GM18870 (cell line): ENCODE results near the gene PRR9.
"Not testable (repeated sequence)": the region's sequence is repeated elsewhere in the genome, so short reads cannot be mapped to it uniquely, and the experiment has no call there.

Experiments
- ATAC-seq: cut with Tn5 transposase; IDR thresholded peaks from one replicate; pipeline ENCODE4 v1.9.1; 2021; ENCODE audit warnings: moderate library complexity; ENCODE audit not compliant: unreplicated experiment

The PRR9 gene, protein sequence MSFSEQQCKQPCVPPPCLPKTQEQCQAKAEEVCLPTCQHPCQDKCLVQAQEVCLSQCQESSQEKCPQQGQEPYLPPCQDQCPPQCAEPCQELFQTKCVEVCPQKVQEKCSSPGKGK

DNA sequence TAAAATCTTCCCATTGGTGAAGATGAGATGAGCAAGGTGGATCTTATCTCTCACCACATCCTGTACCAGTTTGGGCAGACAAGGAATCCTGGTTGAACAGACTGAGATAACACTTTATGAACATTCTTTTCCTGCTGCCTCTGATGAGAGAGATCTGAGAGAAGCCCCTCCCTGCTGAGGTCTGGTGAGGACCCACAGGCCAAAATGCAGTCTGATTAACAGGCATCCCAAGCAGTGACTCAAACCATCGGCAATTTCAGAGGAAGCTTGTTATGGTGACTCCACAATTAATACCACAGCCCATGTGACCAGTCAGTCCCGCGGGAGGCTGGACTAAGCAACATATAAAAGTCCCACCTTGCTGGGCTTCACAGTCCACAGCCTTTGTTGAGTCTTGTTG lies at the start of gene PRR9:
PRR9 (plus strand) TSS at position 373 of the 400 bp plus-strand sequence. CDS start 561 bp downstream, outside the sequence.
- no peak for ATAC-seq

DNA sequence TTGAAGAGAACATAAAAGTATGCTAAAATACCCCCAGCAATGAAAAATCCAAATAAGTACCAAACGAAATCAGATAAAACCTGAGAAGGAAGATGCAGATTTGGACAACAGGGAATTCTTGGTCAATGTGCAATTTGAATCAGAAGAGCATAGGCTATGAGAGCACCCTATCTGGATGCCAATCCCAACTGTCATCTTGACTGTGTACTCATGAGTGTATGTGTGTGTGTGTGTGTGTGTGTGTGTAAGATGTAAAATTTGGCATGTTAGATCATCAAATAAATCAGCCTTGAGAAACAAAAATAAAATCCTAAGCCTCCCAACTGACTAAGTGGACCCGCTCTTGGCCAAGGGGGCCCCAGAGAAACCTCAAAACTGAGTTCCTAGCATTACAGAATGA lies 48.7 kb upstream of the PRR9 start:
- ATAC-seq: no peak

GRCh38 chr1:153174624-153175023 lies 42.8 kb upstream of the PRR9 start:
- no peak for ATAC-seq

- no peak for ATAC-seq
Measured at GRCh38 chr1:153178922-153179321, 38.5 kb upstream of the PRR9 start.

DNA sequence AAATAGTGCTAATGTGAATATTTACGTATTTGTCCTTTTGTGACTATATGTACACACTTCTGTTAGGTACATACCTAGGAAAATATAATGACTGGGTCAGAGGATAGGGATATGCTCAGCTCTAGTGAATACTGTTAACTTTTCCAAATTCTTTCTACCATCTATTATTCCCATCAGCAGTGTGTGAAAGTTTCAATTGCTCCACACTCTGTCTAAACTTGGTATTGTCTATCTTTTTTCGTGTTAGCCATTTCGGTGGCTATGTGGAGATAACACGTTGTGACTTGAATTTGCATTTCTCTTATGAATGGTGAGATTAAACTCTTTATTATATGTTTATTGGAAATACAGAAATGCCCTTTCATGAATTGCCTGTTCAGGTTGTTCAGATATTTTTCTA lies 36.8 kb upstream of the PRR9 start:
- no peak for ATAC-seq

- ATAC-seq: not testable (repeated sequence)
Measured at GRCh38 chr1:153188301-153188700, 29.1 kb upstream of the PRR9 start.

- no peak for ATAC-seq
Measured at GRCh38 chr1:153190373-153190772, 27.0 kb upstream of the PRR9 start.

DNA sequence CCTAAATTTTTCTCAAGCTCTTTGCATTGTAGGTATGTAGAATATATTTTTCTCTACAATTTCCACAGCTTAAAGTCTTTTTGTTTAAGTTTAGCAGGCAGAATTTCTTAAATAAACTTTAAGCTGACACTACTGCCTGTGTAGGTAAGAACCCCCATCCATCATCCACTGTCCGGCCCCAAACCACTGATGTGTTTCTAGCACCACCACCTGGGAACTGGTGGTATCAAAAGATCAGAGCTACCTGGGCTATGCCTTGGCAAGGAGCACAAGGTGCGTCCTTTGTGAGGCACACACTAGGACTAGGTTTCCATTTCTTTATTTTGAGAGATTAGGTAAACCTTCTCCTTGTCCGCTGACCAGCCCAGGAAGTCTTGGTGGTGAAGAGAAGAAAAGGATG lies 24.7 kb upstream of the PRR9 start:
- no peak for ATAC-seq

DNA sequence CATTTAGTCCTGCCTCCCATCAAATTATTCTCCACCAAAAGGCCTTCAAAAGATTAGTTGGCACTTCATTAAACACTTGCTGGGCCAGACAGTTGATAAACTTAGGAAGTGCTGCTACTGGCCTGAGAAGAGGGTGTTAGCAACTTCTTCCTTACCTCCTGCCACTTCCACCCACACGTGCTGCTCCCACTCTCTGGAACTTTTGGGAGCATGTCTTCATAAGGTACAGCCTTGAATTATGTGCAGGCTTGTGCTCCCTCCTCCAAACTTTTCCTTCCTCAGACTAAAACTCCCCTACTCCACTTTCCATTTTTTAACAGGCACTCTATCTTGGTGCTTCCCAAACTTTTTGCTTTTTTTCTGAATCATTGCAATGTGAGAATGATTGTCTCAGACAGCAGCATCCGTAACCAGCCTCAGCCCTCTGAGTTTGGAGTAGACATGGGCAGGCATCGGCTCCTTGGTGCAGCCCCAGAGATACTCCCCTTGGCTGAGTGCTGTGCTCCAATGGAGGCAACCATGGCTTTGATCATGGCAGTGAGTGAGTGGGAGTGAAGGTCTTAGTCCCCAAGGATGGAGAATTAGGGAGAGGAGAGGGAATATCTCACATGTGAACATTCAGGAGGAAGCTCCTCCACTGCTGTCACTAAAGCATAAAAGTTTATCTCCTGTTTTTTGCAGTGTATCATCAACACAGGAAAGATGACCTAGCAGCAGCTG lies 22.9 kb upstream of the PRR9 start:
- no peak for ATAC-seq

DNA sequence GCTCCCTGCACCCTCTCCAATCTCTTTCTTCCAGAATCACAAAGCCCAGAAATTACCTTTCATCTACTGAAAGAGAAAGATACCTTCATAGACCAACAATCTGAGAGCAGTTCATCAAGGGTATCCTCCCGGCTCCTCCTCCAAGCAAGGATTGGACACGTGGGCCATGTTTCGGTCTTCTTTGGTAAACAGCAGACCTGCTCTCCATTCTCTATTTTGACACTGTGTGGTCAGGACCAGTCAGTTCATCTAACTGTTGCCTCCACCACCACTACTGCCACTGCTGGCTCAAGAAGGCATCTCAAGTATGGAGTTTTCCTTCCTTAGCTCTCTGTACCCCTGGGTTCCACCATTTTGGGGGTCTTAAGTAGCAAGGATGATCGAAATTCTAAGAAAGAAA lies 22.2 kb upstream of the PRR9 start:
- no peak for ATAC-seq

DNA sequence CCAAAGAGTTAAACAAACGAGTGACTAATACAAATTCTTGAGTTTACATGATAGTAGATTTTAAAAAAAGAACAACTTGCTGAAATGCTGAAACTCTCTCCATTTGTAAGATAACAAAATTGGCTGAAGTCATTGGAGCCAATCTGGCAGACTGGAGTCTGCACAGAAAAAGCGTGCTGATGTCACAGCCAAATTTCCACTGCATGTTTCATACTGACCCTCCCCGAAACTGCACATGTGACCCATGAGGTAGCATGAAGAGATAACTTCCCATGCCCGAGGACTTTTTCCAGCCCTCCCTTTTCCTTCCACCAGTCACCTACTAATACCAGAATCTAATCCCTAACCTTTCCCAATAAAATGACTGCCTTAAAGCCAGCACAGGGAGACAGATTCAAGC lies 15.4 kb upstream of the PRR9 start:
- ATAC-seq: no peak

- ATAC-seq: no peak
Measured at GRCh38 chr1:153203130-153203529, 14.3 kb upstream of the PRR9 start, which contains the start of gene LELP1. LELP1 (plus strand) TSS chr1:153203430; CDS start chr1:153204708, 1,278 bp downstream.

- no peak for ATAC-seq
Measured at GRCh38 chr1:153206631-153207030, 10.8 kb upstream of the PRR9 start.

DNA sequence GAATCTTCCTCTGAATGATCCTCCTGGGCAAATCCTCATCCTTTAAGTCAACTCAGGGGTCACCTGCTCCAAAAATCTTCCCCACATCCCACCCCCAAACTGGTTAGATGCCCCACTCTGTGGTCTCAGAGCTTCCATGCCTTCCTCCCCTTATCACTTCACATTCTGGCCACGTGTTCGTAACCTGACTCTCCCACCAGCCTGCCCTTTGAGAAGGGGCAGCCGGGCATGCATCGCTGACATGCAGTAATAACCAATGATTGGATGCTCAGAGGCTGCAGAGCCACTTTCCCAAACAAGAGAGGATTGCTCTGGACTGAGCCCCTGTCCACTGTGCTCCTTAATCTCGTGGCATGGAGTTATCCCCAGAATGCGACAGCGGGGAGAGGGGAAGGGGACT lies 7.2 kb upstream of the PRR9 start:
- ATAC-seq: no peak

DNA sequence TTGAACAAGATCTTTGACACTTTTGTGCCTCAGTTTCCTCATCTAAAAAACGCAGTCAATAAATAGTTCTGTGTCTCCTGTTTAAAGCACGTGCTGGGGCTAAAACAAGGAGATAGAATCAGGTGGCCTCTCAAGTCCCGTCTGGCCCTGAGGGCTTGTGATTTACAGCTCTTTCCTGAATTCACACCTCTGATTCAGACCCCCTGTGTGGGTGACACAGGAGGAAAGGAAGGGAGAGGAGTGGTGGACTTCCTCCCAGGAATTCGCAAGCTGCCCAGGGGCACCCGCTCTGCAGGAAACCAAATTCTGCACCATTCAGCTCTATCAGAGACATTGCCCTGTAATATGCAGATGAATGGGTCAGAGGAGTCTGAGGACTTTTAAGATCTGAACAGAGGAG lies 5.2 kb upstream of the PRR9 start:
- no peak for ATAC-seq

DNA sequence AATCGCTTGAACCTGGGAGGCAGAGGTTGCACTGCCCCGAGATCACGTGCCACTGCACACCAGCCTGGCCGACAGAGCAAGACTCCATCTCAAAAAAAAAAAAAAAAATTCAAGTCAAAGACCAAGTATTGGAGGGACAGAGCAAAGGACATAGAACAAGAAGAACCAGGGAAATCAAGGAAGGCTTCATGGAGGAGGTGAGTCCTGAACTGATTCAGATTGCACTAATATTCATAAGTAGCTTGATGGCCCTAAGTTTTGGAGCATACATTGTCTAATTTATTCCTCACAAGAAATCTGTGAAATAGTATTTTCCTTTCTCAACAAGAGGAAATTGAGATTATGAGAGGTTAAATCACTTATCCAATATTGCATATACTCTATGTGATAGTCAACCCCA lies 3.9 kb upstream of the PRR9 start:
- ATAC-seq: no peak

DNA sequence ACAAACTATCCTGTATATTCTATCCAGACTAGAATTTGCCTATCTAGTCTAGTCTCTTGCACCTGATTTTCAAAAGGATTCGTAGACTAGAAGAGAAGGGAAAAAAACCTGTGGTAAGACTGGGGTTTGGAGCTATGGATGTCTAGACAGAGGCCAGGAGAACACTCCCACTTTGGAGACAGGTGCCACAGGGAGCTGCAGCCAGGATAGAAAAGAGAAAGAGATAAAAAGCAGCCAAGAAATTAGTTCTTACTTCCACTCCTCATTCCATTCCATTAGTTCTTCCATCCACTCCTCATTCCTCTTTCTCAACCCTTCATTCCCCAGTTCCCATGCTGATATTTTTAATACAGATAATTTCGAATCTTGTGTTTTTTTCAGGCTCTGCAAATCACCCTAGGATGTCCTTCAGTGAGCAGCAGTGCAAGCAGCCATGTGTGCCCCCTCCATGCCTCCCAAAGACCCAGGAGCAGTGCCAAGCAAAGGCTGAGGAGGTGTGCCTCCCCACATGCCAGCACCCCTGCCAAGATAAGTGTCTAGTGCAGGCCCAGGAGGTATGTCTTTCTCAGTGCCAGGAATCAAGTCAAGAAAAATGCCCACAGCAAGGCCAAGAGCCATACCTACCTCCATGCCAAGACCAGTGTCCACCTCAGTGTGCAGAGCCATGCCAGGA lies 496 bp downstream of the PRR9 start:
- no peak for ATAC-seq

GRCh38 chr1:153220606-153221303 lies 3.4 kb downstream of the PRR9 start:
- no peak for ATAC-seq

DNA sequence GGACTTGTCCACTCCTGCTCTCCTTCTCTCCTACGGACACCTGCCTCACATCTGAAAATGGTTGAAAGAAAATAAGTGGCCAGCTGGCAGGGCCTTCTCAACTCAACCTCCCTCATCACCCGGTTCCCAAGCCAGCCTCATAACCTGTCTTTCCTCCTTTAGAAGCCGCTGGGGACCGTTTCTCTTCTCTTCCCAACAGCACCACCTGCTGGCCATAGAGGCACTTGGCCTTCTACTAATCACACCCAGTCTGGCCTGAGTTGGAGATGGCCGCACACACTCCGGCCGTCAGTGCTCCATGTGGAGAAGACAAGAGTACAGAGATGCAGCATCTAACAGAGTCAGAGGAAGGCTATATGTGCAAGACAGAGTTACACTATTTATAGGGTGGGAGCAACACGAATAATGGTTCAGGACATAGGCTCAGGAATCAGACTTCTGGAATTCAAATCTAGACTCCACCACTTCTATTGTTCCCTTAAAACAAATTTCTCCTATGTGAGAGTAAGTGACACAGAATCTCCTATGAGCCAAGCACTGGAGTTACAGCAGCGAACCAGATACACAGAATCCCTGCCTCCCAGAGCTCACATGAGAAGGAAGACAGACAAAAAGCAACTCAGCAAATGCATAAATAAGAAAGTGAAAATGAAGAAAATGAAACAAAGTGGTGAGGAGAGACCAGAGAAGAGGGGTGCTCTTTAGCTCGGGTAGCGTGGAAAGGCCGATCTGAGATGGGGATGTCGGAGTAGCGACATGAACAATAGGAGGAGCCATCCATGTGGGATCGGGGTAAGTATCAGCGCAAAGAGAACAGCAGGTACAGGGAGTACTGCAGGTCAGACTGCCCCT lies 5.9 kb downstream of the PRR9 start:
- ATAC-seq: peak; percentile 50

DNA sequence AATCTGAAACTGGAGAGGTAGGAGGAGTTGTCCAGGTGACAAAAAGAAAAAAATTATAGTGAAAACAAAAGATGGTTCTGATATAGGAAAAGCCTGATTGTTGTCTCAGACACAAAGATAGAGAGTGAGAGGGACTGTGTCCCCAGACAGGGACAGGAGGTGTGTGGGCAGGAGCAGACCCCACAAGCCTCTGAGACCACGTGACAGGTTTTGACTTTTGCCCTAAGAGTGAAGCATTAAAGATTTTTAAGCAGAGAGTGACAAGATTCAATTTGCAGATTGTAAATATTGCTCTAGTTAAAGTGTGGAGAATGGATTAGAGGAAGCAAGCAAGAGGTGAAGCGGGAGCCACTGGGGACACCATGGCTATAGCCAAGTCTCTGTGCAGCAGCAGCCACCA lies 10.4 kb downstream of the PRR9 start:
- ATAC-seq: no peak

DNA sequence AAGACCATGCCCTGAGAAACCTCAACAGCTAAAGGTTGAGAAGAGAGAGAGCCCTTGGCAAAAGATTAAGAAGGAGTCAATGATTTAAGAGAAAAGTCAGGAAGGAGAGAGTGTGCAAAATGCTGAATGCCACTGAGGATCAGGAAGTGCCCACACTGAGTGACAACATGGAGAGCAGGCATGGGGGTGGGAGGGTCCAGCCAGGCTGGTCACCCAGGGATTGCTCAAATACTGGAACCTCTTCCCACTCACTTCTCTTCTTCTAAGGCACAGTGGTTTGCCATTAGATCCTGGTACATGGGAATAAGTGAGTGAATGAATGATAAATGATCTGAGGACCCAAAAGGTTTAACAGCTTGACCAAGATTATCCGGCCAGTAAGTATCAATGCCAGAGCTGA lies 11.1 kb downstream of the PRR9 start:
- ATAC-seq: no peak
